Liver (tissue), 3 donors: ENCODE measurements around the gene CNFN.

Experiments
- CTCF ChIP-seq: fragments of 150-350 bp; IDR thresholded peaks from 2 replicates; pipeline ENCODE4 v1.5.1; 2017; ENCODE audit warnings: improper control_type of control experiment, low read depth, low read length; ENCODE audit not compliant: missing input control
- RAD21 ChIP-seq, 2 donors: IDR thresholded peaks; 2 replicates each; pipeline ENCODE4 v1.6.1; 2016; ENCODE audit warnings: antibody characterized with exemption in 2 of 2, mild to moderate bottlenecking in 2 of 2
- donor health status: healthy.
- donor health status: healthy.

DNA sequence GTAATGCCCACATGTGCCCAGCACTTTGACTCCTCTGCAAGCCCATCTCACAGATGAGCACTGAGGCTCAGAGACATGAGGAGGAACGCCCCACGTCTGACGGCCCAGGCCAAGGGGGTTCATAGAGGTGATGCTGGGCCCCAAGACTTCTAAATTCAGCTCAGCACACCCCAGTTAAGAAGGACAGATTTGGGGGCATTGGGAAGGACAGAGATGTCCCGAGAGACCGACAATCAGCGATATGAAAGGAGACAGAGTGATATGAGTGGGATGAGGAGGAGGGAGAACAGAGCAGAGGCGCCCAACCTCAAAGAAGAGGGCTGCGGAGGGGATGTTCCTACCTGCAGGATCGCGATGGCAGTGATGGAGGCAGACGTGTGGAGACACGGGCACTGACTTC, at the start of gene CNFN:
- TF ChIP-seq RAD21 (IDR thresholded peaks at IDR 0.05): no peak
- TF ChIP-seq CTCF: no peak
